Fibroblast of mammary gland (primary cell): ENCODE measurements around the gene ARID5B.

Source experiments
- DNase-seq: peaks from one replicate; pipeline ENCODE4 v3.0.0-alpha.2; 2010; ENCODE audit warnings: low read depth
- H3K4me3 ChIP-seq: 2 replicates; pipeline ENCODE4 v1.5.1; 2011; ENCODE audit warnings: low read depth, mild to moderate bottlenecking, low read length, moderate library complexity; ENCODE audit not compliant: control insufficient read depth
- TF ChIP-seq, protein P1 (sequence below): conservative IDR thresholded peaks from 2 replicates; pipeline ENCODE4 v1.5.1; 2011; ENCODE audit warnings: low read depth, low read length, inconsistent platforms; ENCODE audit not compliant: control insufficient read depth, insufficient read depth

The ARID5B gene

GRCh38 chr10:61952028-61952674 is 50.7 kb downstream of the ARID5B start:
- TF ChIP-seq, protein P1, sequence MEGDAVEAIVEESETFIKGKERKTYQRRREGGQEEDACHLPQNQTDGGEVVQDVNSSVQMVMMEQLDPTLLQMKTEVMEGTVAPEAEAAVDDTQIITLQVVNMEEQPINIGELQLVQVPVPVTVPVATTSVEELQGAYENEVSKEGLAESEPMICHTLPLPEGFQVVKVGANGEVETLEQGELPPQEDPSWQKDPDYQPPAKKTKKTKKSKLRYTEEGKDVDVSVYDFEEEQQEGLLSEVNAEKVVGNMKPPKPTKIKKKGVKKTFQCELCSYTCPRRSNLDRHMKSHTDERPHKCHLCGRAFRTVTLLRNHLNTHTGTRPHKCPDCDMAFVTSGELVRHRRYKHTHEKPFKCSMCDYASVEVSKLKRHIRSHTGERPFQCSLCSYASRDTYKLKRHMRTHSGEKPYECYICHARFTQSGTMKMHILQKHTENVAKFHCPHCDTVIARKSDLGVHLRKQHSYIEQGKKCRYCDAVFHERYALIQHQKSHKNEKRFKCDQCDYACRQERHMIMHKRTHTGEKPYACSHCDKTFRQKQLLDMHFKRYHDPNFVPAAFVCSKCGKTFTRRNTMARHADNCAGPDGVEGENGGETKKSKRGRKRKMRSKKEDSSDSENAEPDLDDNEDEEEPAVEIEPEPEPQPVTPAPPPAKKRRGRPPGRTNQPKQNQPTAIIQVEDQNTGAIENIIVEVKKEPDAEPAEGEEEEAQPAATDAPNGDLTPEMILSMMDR = no peak
- no peak overlapping the region for H3K4me3 ChIP-seq
- no peak for DNase-seq

GRCh38 chr10:61953183-61953582 is 51.7 kb downstream of the ARID5B start:
- no peak for DNase-seq
- TF ChIP-seq, protein P1 = no peak
- no peak overlapping the region for H3K4me3 ChIP-seq

GRCh38 chr10:61957806-61958205 is 56.3 kb downstream of the ARID5B start:
- TF ChIP-seq, protein P1 = no peak
- DNase-seq = no peak
- no peak overlapping the region for H3K4me3 ChIP-seq

DNA sequence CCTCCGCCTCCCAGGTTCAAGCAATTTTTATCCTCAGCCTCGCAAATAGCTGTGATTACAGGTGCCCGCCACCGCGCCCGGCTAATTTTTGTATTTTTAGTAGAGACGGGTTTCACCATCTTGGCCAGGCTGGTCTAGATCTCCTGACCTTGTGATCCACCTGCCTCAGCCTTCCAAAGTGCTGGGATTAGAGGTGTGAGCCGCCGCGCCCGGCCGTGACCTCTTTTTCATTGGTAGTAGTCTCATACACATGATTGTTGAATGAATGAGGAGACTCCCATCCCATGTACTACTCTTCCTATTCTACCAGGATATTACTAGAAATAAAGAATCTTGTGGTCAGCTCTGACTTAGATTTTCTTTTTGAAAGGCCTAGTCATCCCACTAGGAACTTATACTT is 56.8 kb downstream of the ARID5B start:
- no peak for DNase-seq
- no peak overlapping the region for H3K4me3 ChIP-seq
- TF ChIP-seq, protein P1 = no peak

DNA sequence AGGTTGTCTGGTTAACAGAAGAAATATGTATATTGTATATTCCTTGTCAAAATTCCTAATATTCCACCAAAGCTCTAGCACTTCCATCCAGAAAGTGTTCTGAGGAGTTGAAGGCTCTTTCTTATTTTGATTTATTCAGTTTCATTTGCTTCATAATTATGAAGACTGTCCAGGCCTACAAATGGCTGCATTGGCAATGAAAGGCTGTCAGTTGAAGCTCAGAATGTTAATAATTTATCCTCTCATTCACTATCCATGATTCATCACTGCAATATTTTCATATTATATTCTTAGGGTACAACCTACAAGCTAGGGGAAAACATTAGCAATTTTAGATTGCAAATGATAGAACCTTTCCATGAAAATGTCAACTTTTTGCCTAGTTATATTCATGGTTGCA is 57.3 kb downstream of the ARID5B start:
- no peak overlapping the region for H3K4me3 ChIP-seq
- DNase-seq = no peak
- TF ChIP-seq, protein P1 = no peak

DNA sequence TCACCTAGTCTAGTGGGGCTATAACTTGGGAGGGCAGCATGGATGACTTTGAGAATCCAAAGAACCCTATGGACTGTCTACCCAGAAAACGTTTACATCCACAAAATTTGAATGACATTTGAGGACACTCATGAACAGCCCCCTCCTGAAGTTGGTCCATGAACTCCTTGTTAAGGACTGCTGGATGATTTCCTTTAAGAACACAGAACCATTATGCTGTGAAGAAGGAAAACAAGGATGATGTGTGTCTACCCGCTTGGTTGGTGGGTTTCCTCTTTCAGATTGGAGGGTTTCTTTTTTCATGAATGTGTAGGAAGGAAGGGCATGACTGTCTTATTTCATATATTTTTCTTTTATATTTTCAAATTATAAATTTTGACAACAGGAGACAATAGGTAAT is 58.3 kb downstream of the ARID5B start:
- TF ChIP-seq, protein P1 = no peak
- H3K4me3 ChIP-seq = no peak overlapping the region
- no peak for DNase-seq
